ENCODE data around the gene PAN2.

PAN2 gene

DNA sequence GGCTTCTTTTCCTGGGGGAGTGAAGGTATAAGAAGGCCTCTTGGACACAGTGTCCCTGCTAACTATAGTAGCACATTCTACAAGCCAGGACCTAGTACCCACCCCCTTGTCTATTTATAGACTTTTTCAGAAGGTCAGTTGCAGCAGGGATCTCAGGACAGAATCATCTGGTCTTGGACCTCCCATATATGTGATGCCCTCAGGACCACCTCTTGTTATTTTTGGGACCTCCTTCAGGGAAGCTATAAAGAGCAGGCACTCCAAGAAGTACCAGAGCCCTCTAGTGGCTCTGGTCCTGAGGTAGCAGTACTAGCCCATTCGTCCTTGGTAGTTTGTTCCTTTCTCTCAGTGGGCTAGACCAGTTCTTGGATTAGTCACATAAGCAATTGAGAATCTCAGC is 62.8 kb downstream of the PAN2 start:
- no peak for DNase-seq (ENCODE audit: low read depth)

DNA sequence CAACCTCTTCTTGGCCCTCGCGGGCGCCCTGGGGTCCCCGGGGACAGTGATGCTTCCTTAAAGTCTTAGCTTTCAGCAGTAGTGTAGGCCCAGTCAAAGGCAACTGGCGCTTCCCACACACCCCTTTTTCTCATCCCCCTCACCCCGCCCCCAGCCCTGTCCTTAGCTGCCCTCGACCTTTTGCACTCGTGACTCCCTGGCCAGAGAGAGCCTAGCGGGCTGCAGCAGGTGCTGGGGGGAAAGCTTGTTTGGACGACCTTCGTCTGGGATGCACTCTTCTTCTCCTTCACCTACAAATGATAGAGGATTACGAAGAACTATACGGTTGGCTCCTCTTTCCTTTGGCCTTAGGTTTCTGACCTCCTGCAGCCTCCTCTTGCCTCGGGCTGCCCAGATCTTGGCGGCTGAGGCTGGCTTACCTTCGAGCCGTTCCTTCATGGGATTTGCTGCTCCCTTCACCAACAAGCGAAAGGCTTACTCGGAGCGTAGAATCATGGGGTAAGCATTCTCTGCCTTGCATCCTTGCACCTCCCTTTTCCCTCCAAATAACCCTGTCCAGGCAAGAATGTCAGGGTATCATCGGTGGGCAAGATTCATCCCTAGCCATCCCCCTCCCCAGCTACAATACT is 66.2 kb downstream of the PAN2 start:
- no peak for DNase-seq (ENCODE audit: low read depth)

DNA sequence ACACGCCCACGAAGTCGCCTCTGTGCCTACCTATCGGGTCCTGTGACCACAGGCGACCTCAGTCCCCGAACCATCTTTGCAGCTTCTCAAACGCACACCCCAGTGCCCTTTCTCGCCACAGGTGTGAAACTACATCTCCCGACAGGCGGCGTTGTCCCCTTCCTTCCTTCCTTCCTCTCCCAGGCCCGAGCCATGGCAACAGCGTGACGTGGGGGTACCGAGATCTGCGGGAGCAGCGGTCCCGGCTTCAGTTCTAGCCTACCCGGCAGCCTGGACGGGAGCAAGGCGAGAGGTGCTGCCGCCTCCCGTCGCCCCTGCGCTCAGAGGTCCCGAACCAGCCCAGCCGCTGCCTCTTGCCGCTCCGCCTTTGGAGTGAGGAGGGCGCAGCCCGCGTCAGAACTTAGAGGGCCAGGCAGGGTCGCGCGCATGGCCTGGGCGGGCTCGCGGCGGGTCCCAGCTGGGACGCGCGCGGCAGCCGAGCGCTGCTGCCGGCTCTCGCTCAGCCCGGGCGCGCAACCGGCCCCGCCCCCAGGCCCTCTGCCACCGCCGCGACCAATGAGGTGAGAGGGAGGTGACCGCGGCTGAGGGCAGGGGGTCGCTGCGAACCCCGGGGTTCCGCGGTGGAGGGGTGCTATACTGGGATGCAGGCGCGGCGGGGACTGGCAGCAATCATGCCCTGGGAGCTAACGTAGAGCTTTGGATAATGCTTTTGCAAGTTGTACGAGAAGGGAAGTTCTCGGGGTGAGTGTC is 66.9 kb downstream of the PAN2 start, which contains the start of gene COQ10A:
Gene COQ10A, plus strand, starts transcription at position 250 of the 750 bp plus-strand sequence. Its CDS starts 177 bp downstream, at position 427.
- peak; percentile 32 for DNase-seq (ENCODE audit: low read depth)

Measured in non-pigmented ciliary epithelial cell (primary cell).